GM23338 (cell line): Measurements from ENCODE around the gene CBFA2T2. TPM values are rescaled to one million over a fixed set of nuclear protein-coding genes. Genes with fewer than 3 reads are reported as not detected.

ENCODE experiments used
- ATAC-seq: fragments of 200-7000 bp; cut with Tn5 transposase; 3 replicates; pipeline ENCODE4 v1.9.1; 2020
- DNase-seq: peaks from one replicate; pipeline ENCODE4 v3.0.0-alpha.2; 2015; ENCODE audit warnings: low spot score
- H2AFZ ChIP-seq: fragments of 200-600 bp; sonication (generic); 2 replicates; pipeline ENCODE4 v1.8.0; 2016; ENCODE audit warnings: antibody characterized with exemption, mild to moderate bottlenecking, moderate library complexity
- H3F3A ChIP-seq: fragments of 200-600 bp; sonication (generic); replicated peaks from 2 replicates; pipeline ENCODE4 v1.8.0; 2017; ENCODE audit warnings: antibody characterized with exemption, mixed run types, low read depth
- H3K27ac ChIP-seq: fragments of 200-600 bp; sonication (generic); 2 replicates; pipeline ENCODE4 v1.6.1; 2016; ENCODE audit warnings: low read depth
- H3K27me3 ChIP-seq: fragments of 200-600 bp; sonication (generic); 2 replicates; pipeline ENCODE4 v1.8.0; 2016; ENCODE audit warnings: mild to moderate bottlenecking, mixed run types, moderate library complexity; ENCODE audit not compliant: insufficient read depth
- H3K36me3 ChIP-seq: fragments of 200-600 bp; sonication (generic); 2 replicates; pipeline ENCODE4 v1.8.0; 2016; ENCODE audit warnings: mild to moderate bottlenecking; ENCODE audit not compliant: insufficient read depth
- H3K4me1 ChIP-seq: fragments of 200-600 bp; sonication (generic); 2 replicates; pipeline ENCODE4 v1.8.0; 2016; ENCODE audit warnings: mild to moderate bottlenecking, moderate library complexity; ENCODE audit not compliant: insufficient read depth
- H3K4me2 ChIP-seq: fragments of 200-600 bp; sonication (generic); 2 replicates; pipeline ENCODE4 v1.7.1; 2017; ENCODE audit warnings: mixed run types
- H3K4me3 ChIP-seq: fragments of 200-600 bp; sonication (generic); 2 replicates; pipeline ENCODE4 v1.6.1; 2016; ENCODE audit warnings: mixed run types
- H3K79me2 ChIP-seq: fragments of 200-600 bp; sonication (generic); replicated peaks from 2 replicates; pipeline ENCODE4 v1.8.0; 2017; ENCODE audit warnings: mild to moderate bottlenecking; ENCODE audit not compliant: insufficient read depth
- H3K9me2 ChIP-seq: fragments of 200-600 bp; sonication (generic); 2 replicates; pipeline ENCODE4 v1.8.0; 2017; ENCODE audit not compliant: insufficient read depth
- H4K20me1 ChIP-seq: fragments of 200-600 bp; sonication (generic); replicated peaks from 2 replicates; pipeline ENCODE4 v1.8.0; 2017; ENCODE audit warnings: mild to moderate bottlenecking; ENCODE audit not compliant: insufficient read depth
- H3K27ac Mint-ChIP-seq: 2 replicates; pipeline ENCODE4 v1.8.0; 2020; ENCODE audit warnings: inconsistent platforms, mild to moderate bottlenecking, moderate library complexity, mixed read lengths
- H3K27me3 Mint-ChIP-seq: 3 replicates; pipeline ENCODE4 v1.8.0; 2022; ENCODE audit warnings: low read depth, mild to moderate bottlenecking, moderate library complexity, mixed read lengths, inconsistent platforms; ENCODE audit not compliant: insufficient read depth, poor library complexity
- H3K36me3 Mint-ChIP-seq: 3 replicates; pipeline ENCODE4 v1.8.0; 2021; ENCODE audit warnings: low read depth, mild to moderate bottlenecking, inconsistent platforms, moderate library complexity, mixed read lengths
- H3K4me1 Mint-ChIP-seq: 3 replicates; pipeline ENCODE4 v1.8.0; 2020; ENCODE audit warnings: mild to moderate bottlenecking, inconsistent platforms, mixed read lengths
- H3K4me3 Mint-ChIP-seq: 3 replicates; pipeline ENCODE4 v1.8.0; 2021; ENCODE audit warnings: moderate library complexity, mild to moderate bottlenecking, inconsistent platforms, mixed read lengths
- H3K9me3 Mint-ChIP-seq: 3 replicates; pipeline ENCODE4 v1.8.0; 2020; ENCODE audit warnings: moderate library complexity, mild to moderate bottlenecking, inconsistent platforms, mixed read lengths
- CREB1 ChIP-seq: fragments of 250-450 bp; sonication (Bioruptor Pico); IDR thresholded peaks from 2 replicates; pipeline ENCODE4 v1.5.0; 2020; ENCODE audit warnings: low read depth, mild to moderate bottlenecking, moderate library complexity
- CTCF ChIP-seq, 2 experiments: fragments of 200-600 bp in 1 of 2; sonication (generic) in 1 of 2; conservative IDR thresholded peaks; 2 replicates each; pipeline versions ENCODE4 v1.5.1 to v1.6.1; 2016 to 2017; ENCODE audit warnings: antibody characterized with exemption in 2 of 2, low read depth in 2 of 2, mild to moderate bottlenecking in 2 of 2, moderate library complexity in 1 of 2
- ETS1 ChIP-seq: IDR thresholded peaks from 2 replicates; pipeline ENCODE4 v1.6.1; 2016; ENCODE audit warnings: antibody characterized with exemption
- EZH2 ChIP-seq: fragments of 200-600 bp; sonication (generic); IDR thresholded peaks from one replicate; pipeline ENCODE4 v1.8.0; 2017; ENCODE audit warnings: antibody characterized with exemption, mild to moderate bottlenecking, low read depth; ENCODE audit not compliant: unreplicated experiment
- EZH2phosphoT487 ChIP-seq: fragments of 200-600 bp; sonication (generic); IDR thresholded peaks from one replicate; pipeline ENCODE4 v1.8.1; 2018; ENCODE audit warnings: antibody characterized with exemption; ENCODE audit not compliant: unreplicated experiment
- JUNB ChIP-seq: IDR thresholded peaks from one replicate; pipeline ENCODE4 v1.6.1; 2016; ENCODE audit warnings: antibody characterized with exemption; ENCODE audit not compliant: unreplicated experiment
- NANOG ChIP-seq: IDR thresholded peaks from 2 replicates; pipeline ENCODE4 v1.6.1; 2016; ENCODE audit warnings: antibody characterized with exemption, borderline replicate concordance
- POLR2AphosphoS5 ChIP-seq: IDR thresholded peaks from 2 replicates; pipeline ENCODE4 v1.6.1; 2016; ENCODE audit warnings: antibody characterized with exemption, low read depth
- REST ChIP-seq: IDR thresholded peaks from one replicate; pipeline ENCODE4 v1.6.1; 2018; ENCODE audit warnings: antibody characterized with exemption; ENCODE audit not compliant: unreplicated experiment
- STAT1 ChIP-seq: IDR thresholded peaks from one replicate; pipeline ENCODE4 v1.6.1; 2016; ENCODE audit warnings: antibody characterized with exemption; ENCODE audit not compliant: unreplicated experiment
- ZNF114 ChIP-seq: fragments of 250-450 bp; sonication (Bioruptor Pico); IDR thresholded peaks from 2 replicates; pipeline ENCODE4 v1.5.0; 2020; ENCODE audit warnings: mild to moderate bottlenecking, moderate library complexity
- ZNF331 ChIP-seq: fragments of 250-450 bp; sonication (Bioruptor Pico); IDR thresholded peaks from 2 replicates; pipeline ENCODE4 v1.5.0; 2020; ENCODE audit warnings: low read depth, mild to moderate bottlenecking, moderate library complexity
- ZNF462 ChIP-seq: fragments of 250-450 bp; sonication (Bioruptor Pico); IDR thresholded peaks from 2 replicates; pipeline ENCODE4 v1.5.0; 2020; ENCODE audit warnings: mild to moderate bottlenecking, moderate library complexity
- long read RNA-seq: library from polyadenylated mRNA; unstranded; transcript quantifications from one replicate; pipeline ENCODE4 v2.0.0, GENCODE V29; 2020; ENCODE audit not compliant: unreplicated experiment
- polyA plus RNA-seq: library from polyadenylated mRNA; unstranded; fragments of >200 nt; fragmentation: Nextera tagmentation; extraction: Ambion mirVana; gene quantifications from 2 replicates; pipeline ENCODE4 v1.2.1, GENCODE V29; 2016
- total RNA-seq: library from RNA; depleted of rRNA; stranded (reverse); fragments of >200 nt; shearing (Covaris generic); gene quantifications from 2 replicates; pipeline ENCODE4 v1.2.3, GENCODE V29; 2014; rRNA removed

CBFA2T2 gene
- total RNA-seq: 14.7 and 15.8 TPM in 2 replicates
- 12.3 and 12.7 TPM in 2 replicates for polyA plus RNA-seq
- long read RNA-seq, partial matches to known transcripts: 5 of 10 reads
- long read RNA-seq, other reads (novel, unspliced or antisense): 3 of 10 reads

- peak within 1 kb of the TSS; percentile 94 for H2AFZ ChIP-seq
- H3K36me3 Mint-ChIP-seq: no peaks in the 10 kb centered on the region
- no peaks in the 10 kb centered on the region for H3K36me3 ChIP-seq
- H3K4me1 Mint-ChIP-seq: peaks cover 8% of the 10 kb centered on the region
- H3K9me2 ChIP-seq: no peaks in the 10 kb centered on the region
- ATAC-seq (peak; percentile 71), DNase-seq (no peak)
- TF ChIP-seq ZNF114 (CRISPR knock-in tag): no peak
- no peak for TF ChIP-seq JUNB
- TF ChIP-seq POLR2AphosphoS5: no peak; the same call in none of the 2 replicates
- no peak for TF ChIP-seq CTCF (conservative IDR thresholded peaks at IDR 0.05; ENCODE audit: low read depth in 2 of 2)
- no peak for TF ChIP-seq ETS1
- no peak for TF ChIP-seq EZH2phosphoT487
- no peak for TF ChIP-seq STAT1
- TF ChIP-seq NANOG: no peak
- TF ChIP-seq EZH2: no peak
- TF ChIP-seq REST: no peak
- no peak for TF ChIP-seq ZNF331
- no peak for TF ChIP-seq ZNF462
- TF ChIP-seq CREB1 (CRISPR knock-in tag): no peak
- peak within 1 kb of the TSS; percentile 80 for H3K27ac Mint-ChIP-seq
- peaks cover 8% of the 10 kb centered on the region; the same call in 1 of the 2 replicates for H4K20me1 ChIP-seq
- peaks cover 24% of the 10 kb centered on the region for H3K79me2 ChIP-seq
- H3K4me1 ChIP-seq: peaks cover 9% of the 10 kb centered on the region
- no peaks in the 10 kb centered on the region for H3K27me3 ChIP-seq
- peak within 1 kb of the TSS; percentile 83 for H3K4me3 Mint-ChIP-seq
- peak within 1 kb of the TSS; percentile 80 for H3K4me3 ChIP-seq
- peaks cover 8% of the 10 kb centered on the region; the same call in 1 of the 2 replicates for H3F3A ChIP-seq
- no peaks in the 10 kb centered on the region for H3K9me3 Mint-ChIP-seq
- H3K27ac ChIP-seq: peak within 1 kb of the TSS; percentile 94
- peaks cover 2% of the 10 kb centered on the region for H3K27me3 Mint-ChIP-seq
- H3K4me2 ChIP-seq: peak within 1 kb of the TSS; percentile 91
Measured at GRCh38 chr20:33490023-33490933, at the start of gene CBFA2T2. Gene CBFA2T2 (plus strand): TSS chr20:33490096. CDS start chr20:33490268, 172 bp downstream.
